ENCODE results near the gene L3MBTL4. TPM values are rescaled to one million over a fixed set of nuclear protein-coding genes. Genes with fewer than 3 reads are reported as not detected.

L3MBTL4 gene
- total RNA-seq, 2 donors from 2014 or later, result 4.1 to 10.2 TPM

GRCh38 chr18:5948781-5949180 lies 465.9 kb downstream of the L3MBTL4 start:
- no peak for DNase-seq (ENCODE audit: low spot score)

GRCh38 chr18:5948237-5948636 lies 466.5 kb downstream of the L3MBTL4 start:
- no peaks in the 10 kb centered on the region for H3K9me3 Mint-ChIP-seq
- DNase-seq (ENCODE audit: low spot score), result no peak
- H3K4me3 Mint-ChIP-seq, result no peak overlapping the region
- no peaks in the 10 kb centered on the region for H3K36me3 Mint-ChIP-seq
- no peak for ATAC-seq
- H3K27ac Mint-ChIP-seq, result no peak overlapping the region
- H3K27me3 Mint-ChIP-seq, result peaks cover 8 to 12% of the 10 kb centered on the region in 2 donors
- H3K4me1 Mint-ChIP-seq (ENCODE audit: low read depth in 2 of 2), result no peaks in the 10 kb centered on the region

More at GRCh38 chr18:5948781-5949180, 465.9 kb downstream of the L3MBTL4 start:
- no peaks in the 10 kb centered on the region for H3K4me1 Mint-ChIP-seq (ENCODE audit: low read depth in 2 of 2)
- ATAC-seq, result no peak
- no peak overlapping the region for H3K4me3 Mint-ChIP-seq
- H3K9me3 Mint-ChIP-seq, result no peaks in the 10 kb centered on the region
- H3K27me3 Mint-ChIP-seq, result peaks cover 3 to 7% of the 10 kb centered on the region in 2 donors
- no peak overlapping the region for H3K27ac Mint-ChIP-seq
- H3K36me3 Mint-ChIP-seq, result no peaks in the 10 kb centered on the region

DNA sequence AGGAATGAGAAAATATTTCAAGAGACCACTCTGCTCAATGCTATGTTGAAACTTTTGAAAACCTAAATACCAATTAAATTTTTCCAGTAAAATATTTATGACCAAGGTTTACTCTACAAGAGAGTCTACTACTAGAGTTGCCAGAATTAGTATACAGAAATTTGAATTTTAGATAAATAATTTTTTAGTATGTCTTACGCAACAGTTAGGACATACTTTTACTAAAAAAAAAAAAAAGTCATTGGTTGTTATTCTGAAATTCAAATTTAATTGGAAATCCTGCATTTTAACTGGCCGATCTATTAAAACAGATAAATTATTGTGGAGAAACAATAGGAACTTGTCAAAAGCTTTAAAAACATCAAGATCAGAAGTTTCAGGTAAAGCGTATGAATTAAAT lies 470.3 kb downstream of the L3MBTL4 start:
- H3K4me1 Mint-ChIP-seq (ENCODE audit: low read depth in 2 of 2), result peaks cover 0 to 3% of the 10 kb centered on the region in 2 donors
- peaks cover 18 to 22% of the 10 kb centered on the region in 2 donors for H3K27me3 Mint-ChIP-seq
- H3K4me3 Mint-ChIP-seq, result no peak overlapping the region
- H3K36me3 Mint-ChIP-seq, result no peaks in the 10 kb centered on the region
- H3K27ac Mint-ChIP-seq, result no peak overlapping the region
- DNase-seq (ENCODE audit: low spot score) (no peak), ATAC-seq (no peak)
- no peaks in the 10 kb centered on the region for H3K9me3 Mint-ChIP-seq

GRCh38 chr18:5943514-5943913 lies 471.2 kb downstream of the L3MBTL4 start:
- DNase-seq (ENCODE audit: low spot score), result no peak
- H3K4me1 Mint-ChIP-seq (ENCODE audit: low read depth in 2 of 2), result peaks cover 0 to 3% of the 10 kb centered on the region in 2 donors
- no peaks in the 10 kb centered on the region for H3K9me3 Mint-ChIP-seq
- H3K27ac Mint-ChIP-seq, result no peak overlapping the region
- H3K27me3 Mint-ChIP-seq, result peaks cover 18 to 22% of the 10 kb centered on the region in 2 donors
- H3K36me3 Mint-ChIP-seq, result no peaks in the 10 kb centered on the region
- ATAC-seq, result no peak
- H3K4me3 Mint-ChIP-seq, result no peak overlapping the region

DNA sequence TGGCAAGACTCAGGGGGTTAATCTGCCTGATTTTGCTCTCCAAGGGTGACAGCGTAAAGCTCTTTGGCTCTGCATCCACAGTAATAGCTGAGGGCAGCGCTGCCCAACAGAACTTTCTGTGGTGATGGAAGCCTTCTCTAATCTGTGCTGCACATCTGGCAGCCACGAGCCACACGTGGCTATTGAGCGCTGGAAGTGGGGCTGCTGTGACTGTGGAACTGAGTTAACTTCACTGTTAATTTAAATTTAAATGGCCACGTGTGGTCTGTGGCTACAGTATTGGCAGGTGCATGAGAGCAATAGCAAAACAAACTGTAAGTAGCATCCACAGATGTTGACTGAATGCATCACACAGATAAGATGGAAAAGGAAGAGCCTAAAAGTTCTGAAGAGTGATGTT lies 472.1 kb downstream of the L3MBTL4 start:
- H3K27ac Mint-ChIP-seq, result no peak overlapping the region

GRCh38 chr18:5941890-5942289 lies 472.8 kb downstream of the L3MBTL4 start:
- no peak overlapping the region for H3K27ac Mint-ChIP-seq
- peaks cover 18 to 23% of the 10 kb centered on the region in 2 donors for H3K27me3 Mint-ChIP-seq
- no peaks in the 10 kb centered on the region for H3K36me3 Mint-ChIP-seq
- ATAC-seq (no peak), DNase-seq (ENCODE audit: low spot score) (no peak)
- H3K4me1 Mint-ChIP-seq (ENCODE audit: low read depth in 2 of 2), result peaks cover 0 to 3% of the 10 kb centered on the region in 2 donors
- H3K4me3 Mint-ChIP-seq, result no peak overlapping the region
- H3K9me3 Mint-ChIP-seq, result no peaks in the 10 kb centered on the region

More for the DNA sequence above, 472.1 kb downstream of the L3MBTL4 start:
- peaks cover 18 to 21% of the 10 kb centered on the region in 2 donors for H3K27me3 Mint-ChIP-seq
- peaks cover 0 to 3% of the 10 kb centered on the region in 2 donors for H3K4me1 Mint-ChIP-seq (ENCODE audit: low read depth in 2 of 2)
- no peak for ATAC-seq
- H3K36me3 Mint-ChIP-seq, result no peaks in the 10 kb centered on the region
- H3K9me3 Mint-ChIP-seq, result no peaks in the 10 kb centered on the region
- no peak for DNase-seq (ENCODE audit: low spot score)
- no peak overlapping the region for H3K4me3 Mint-ChIP-seq

GRCh38 chr18:5939801-5940667 lies 474.7 kb downstream of the L3MBTL4 start:
- H3K36me3 Mint-ChIP-seq, result no peaks in the 10 kb centered on the region
- DNase-seq (ENCODE audit: low spot score), result no peak

DNA sequence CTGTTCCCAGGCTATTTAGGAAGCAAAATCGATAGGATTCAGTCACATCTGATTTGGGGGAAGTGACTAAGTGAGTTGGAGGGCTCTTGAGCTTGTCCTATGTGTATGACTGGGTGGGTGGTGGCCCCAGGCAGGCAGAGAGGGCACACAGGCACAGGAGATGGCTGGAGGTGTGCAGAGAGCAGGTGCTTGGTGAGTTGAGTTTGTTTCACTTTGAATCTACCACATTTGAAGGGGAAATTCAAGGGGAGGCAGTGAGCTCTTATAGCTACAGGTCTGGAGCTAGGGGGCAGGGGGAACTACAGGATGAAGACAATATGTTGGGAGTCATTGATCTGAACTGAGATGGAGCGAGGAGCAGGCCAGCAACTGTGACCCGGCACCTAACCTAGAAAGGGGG lies 476.9 kb downstream of the L3MBTL4 start:
- no peak overlapping the region for H3K27ac Mint-ChIP-seq
- ATAC-seq (no peak), DNase-seq (ENCODE audit: low spot score) (no peak)

More at GRCh38 chr18:5939801-5940667, 474.7 kb downstream of the L3MBTL4 start:
- no peak for ATAC-seq
- Mint-ChIP-seq H3K4me1 (ENCODE audit: low read depth in 2 of 2) (peaks cover 0 to 3% of the 10 kb centered on the region in 2 donors), H3K4me3 (no peak overlapping the region), H3K9me3 (no peaks in the 10 kb centered on the region), H3K27me3 (peaks cover 18 to 25% of the 10 kb centered on the region in 2 donors), H3K27ac (no peak overlapping the region)

DNA sequence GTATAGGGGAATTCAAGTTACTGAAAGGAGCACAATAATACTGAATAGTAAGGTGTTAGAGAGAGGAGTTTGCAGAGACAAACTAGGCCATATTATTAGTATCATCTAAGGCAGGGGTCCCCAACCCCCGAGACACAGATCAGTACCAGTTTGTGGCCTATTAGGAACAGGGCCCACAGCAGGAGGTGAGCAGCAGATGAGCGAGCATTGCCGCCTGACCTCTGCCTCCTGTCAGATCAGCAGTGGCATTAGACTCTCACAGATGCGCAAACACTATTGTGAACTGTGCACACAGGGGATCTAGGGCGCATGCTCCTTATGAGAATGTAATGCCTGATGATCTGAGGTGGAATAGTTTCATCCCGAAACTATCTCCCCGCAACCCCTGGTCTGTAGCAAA lies 477.6 kb downstream of the L3MBTL4 start:
- Mint-ChIP-seq H3K27me3 (peaks cover 9 to 19% of the 10 kb centered on the region in 2 donors), H3K36me3 (no peaks in the 10 kb centered on the region), H3K4me1 (ENCODE audit: low read depth in 2 of 2) (no peaks in the 10 kb centered on the region), H3K9me3 (no peaks in the 10 kb centered on the region), H3K27ac (no peak overlapping the region), H3K4me3 (no peak overlapping the region)
- no peak for ATAC-seq
- no peak for DNase-seq (ENCODE audit: low spot score)

More for the DNA sequence above, 476.9 kb downstream of the L3MBTL4 start:
- Mint-ChIP-seq H3K36me3 (no peaks in the 10 kb centered on the region), H3K27me3 (peaks cover 13 to 23% of the 10 kb centered on the region in 2 donors), H3K9me3 (no peaks in the 10 kb centered on the region), H3K4me3 (no peak overlapping the region), H3K4me1 (ENCODE audit: low read depth in 2 of 2) (peaks cover 0 to 3% of the 10 kb centered on the region in 2 donors)

DNA sequence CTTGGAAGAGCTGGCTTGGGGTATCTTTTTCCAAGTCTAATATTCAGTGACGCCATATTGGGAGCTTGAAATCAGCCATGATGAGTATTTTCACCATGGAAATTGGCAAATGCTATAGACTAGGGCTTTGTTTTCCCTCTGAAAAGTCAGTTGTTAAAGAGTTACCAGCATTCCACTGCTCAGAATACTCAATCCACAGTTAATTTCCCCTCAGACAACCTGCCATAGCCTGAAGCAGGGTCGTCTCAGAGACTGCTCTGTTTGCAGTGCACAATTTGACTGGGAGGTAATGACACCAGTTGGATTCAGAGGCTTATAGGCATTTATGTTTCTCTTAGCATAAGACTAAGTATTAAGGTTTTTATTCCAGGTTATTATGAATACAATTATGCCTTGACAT lies 483.9 kb downstream of the L3MBTL4 start:
- peaks cover 7% of the 10 kb centered on the region for H3K36me3 Mint-ChIP-seq
- no peak for ATAC-seq
- DNase-seq (ENCODE audit: low spot score), result no peak
- H3K9me3 Mint-ChIP-seq, result peaks cover 6% of the 10 kb centered on the region
- H3K4me1 Mint-ChIP-seq (ENCODE audit: low read depth in 2 of 2), result no peaks in the 10 kb centered on the region
- H3K4me3 Mint-ChIP-seq, result no peak overlapping the region
- H3K27me3 Mint-ChIP-seq, result peaks cover 26 to 31% of the 10 kb centered on the region in 2 donors
- H3K27ac Mint-ChIP-seq, result no peak overlapping the region

DNA sequence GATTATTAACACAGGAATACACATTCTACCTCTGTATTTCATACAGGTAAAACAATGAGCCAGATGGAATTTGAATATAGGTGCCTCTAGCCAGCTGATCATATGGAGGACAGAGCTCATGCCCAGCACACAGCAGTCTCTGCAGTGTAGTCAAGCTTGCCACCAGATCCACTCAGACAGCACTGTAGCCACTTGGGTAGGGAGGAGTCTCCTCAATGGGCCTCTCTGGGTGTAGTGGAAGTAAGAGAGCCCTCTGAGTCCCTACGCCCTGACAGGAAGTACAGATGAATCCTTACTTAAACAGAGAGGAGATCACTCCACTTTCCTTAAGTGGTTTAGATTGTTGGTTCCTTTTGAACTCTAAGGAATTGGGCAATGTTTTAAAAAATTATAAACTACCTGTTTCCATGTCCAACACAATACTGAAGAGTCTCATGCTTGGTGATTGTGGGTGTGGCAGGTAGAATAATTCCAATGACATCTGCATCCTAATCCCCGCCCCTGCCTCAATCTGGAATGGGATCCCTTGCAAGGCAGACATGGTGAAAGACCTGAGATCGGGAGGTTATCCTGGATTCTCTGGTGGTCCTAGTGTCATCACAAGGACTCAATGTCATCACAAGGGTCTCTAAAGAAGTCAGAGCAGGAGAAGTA lies 496.4 kb downstream of the L3MBTL4 start:
- DNase-seq (ENCODE audit: low spot score) (no peak), ATAC-seq (no peak)
- Mint-ChIP-seq H3K9me3 (no peaks in the 10 kb centered on the region), H3K4me3 (no peak overlapping the region), H3K36me3 (no peaks in the 10 kb centered on the region), H3K27me3 (peaks cover 26 to 34% of the 10 kb centered on the region in 2 donors), H3K4me1 (ENCODE audit: low read depth in 2 of 2) (no peaks in the 10 kb centered on the region), H3K27ac (no peak overlapping the region)

DNA sequence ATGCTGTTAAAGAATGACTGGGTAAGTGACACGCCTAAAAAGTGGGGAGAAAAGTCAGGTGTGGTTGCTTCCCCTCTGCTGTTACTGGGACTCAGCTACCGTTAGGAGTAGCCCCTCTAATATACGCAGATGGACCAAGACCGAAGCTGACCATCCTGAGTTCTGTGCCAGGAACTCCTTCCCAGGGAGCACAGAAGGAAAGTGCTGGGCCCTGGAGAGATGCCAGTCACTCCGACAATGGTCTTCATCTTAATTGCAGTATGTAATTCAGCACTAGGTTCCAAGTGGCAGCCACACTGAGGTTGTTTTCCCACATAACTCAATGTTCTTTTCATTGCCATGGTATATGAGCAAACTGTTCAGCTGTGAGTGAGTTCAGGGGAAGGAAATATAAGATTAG lies 499.8 kb downstream of the L3MBTL4 start:
- no peak overlapping the region for H3K27ac Mint-ChIP-seq
- no peak for ATAC-seq
- DNase-seq (ENCODE audit: low spot score), result no peak
- no peaks in the 10 kb centered on the region for H3K4me1 Mint-ChIP-seq (ENCODE audit: low read depth in 2 of 2)
- H3K9me3 Mint-ChIP-seq, result no peaks in the 10 kb centered on the region
- H3K4me3 Mint-ChIP-seq, result no peak overlapping the region
- H3K36me3 Mint-ChIP-seq, result no peaks in the 10 kb centered on the region
- H3K27me3 Mint-ChIP-seq, result peaks cover 29 to 31% of the 10 kb centered on the region in 2 donors

- Mint-ChIP-seq H3K36me3 (no peaks in the 10 kb centered on the region), H3K27me3 (peaks cover 27 to 31% of the 10 kb centered on the region in 2 donors), H3K9me3 (no peaks in the 10 kb centered on the region), H3K27ac (no peak overlapping the region), H3K4me3 (no peak overlapping the region), H3K4me1 (ENCODE audit: low read depth in 2 of 2) (no peaks in the 10 kb centered on the region)
- no peak for ATAC-seq
- DNase-seq (ENCODE audit: low spot score), result no peak
These were observed 500.7 kb downstream of the L3MBTL4 start for GRCh38 chr18:5914016-5914415.

GRCh38 chr18:5912566-5912965 lies 502.1 kb downstream of the L3MBTL4 start:
- no peaks in the 10 kb centered on the region for H3K4me1 Mint-ChIP-seq (ENCODE audit: low read depth in 2 of 2)
- no peak for ATAC-seq
- DNase-seq (ENCODE audit: low spot score), result no peak
- peaks cover 23 to 27% of the 10 kb centered on the region in 2 donors for H3K27me3 Mint-ChIP-seq
- H3K4me3 Mint-ChIP-seq, result no peak overlapping the region
- H3K27ac Mint-ChIP-seq, result no peak overlapping the region
- H3K9me3 Mint-ChIP-seq, result no peaks in the 10 kb centered on the region
- H3K36me3 Mint-ChIP-seq, result no peaks in the 10 kb centered on the region

All from natural killer cell treated with Interleukin-12 subunit alpha and Interleukin-12 subunit beta and Interleukin-15 and Interleukin-18, amount 100 ng/mL, for 72 hours (primary cell).